ENCODE data around the gene ARHGAP26. TPM values are rescaled to one million over a fixed set of nuclear protein-coding genes. Genes with fewer than 3 reads are reported as not detected.
A peak's percentile ranks its signal among the peaks of the same experiment; 100 is the strongest.

ARHGAP26 gene
- polyA plus RNA-seq, 1 donor (not counting 4 experiments of a cell fraction or from before 2014, with no cell fraction given) = 3.9 TPM

GRCh38 chr5:143059355-143059754 lies 289.2 kb downstream of the ARHGAP26 start:
- H2AFZ ChIP-seq (ENCODE audit: control insufficient read depth, low read length) = no peak overlapping the region
- H3K9me1 ChIP-seq (ENCODE audit: control insufficient read depth, extremely low read depth, insufficient read depth, low read length) = no peaks in the 10 kb centered on the region
- no peaks in the 10 kb centered on the region for H3K27me3 ChIP-seq (ENCODE audit: control insufficient read depth, extremely low read depth, insufficient read depth, low read length)
- H3K4me1 ChIP-seq (ENCODE audit: control insufficient read depth, extremely low read depth, insufficient read depth, low read length) = peaks cover 53% of the 10 kb centered on the region
- H4K20me1 ChIP-seq (ENCODE audit: control insufficient read depth, extremely low read depth, insufficient read depth, low read length) = no peaks in the 10 kb centered on the region
- H3K4me3 ChIP-seq (ENCODE audit: control insufficient read depth in 2 of 3, extremely low read depth in 1 of 3, insufficient read depth in 2 of 3, low read depth in 1 of 3, low read length in 3 of 3) = no peak overlapping the region
- no peaks in the 10 kb centered on the region for H3K79me2 ChIP-seq (ENCODE audit: control insufficient read depth, insufficient read depth, low read length)
- H3K36me3 ChIP-seq (ENCODE audit: control insufficient read depth in 2 of 2, extremely low read depth in 1 of 2, insufficient read depth in 2 of 2, low read length in 2 of 2) = peaks cover 0 to 1% of the 10 kb centered on the region in 2 experiments
- no peak overlapping the region for H3K4me2 ChIP-seq (ENCODE audit: control insufficient read depth, extremely low read depth, insufficient read depth, low read depth, low read length)
- H3K27ac ChIP-seq (ENCODE audit: control insufficient read depth, insufficient read depth, low read length) = no peak overlapping the region
- DNase-seq (ENCODE audit: low read depth, low spot score) (no peak), FAIRE-seq (no peak)
- TF ChIP-seq CTCF (optimal IDR thresholded peaks at IDR 0.05 in 1 of 3, IDR thresholded peaks at IDR 0.05 in 1 of 3, conservative IDR thresholded peaks at IDR 0.05 in 1 of 3; ENCODE audit: extremely low read depth in 1 of 3, insufficient read depth in 2 of 3, low read length in 3 of 3) (no peak), EZH2 (IDR thresholded peaks at IDR 0.05; ENCODE audit: low read length) (no peak)
- H3K9me3 ChIP-seq (ENCODE audit: control insufficient read depth, low read depth, low read length) = no peaks in the 10 kb centered on the region
- H3K9ac ChIP-seq (ENCODE audit: control insufficient read depth, extremely low read depth, insufficient read depth, low read length) = no peak overlapping the region
- dilution Hi-C loops (cut with MboI; ENCODE audit: extremely low pct_ligation_motif_present, low sequenced_read_pairs) = no loop called here

- Histone ChIP-seq H3K79me2 (ENCODE audit: control insufficient read depth, insufficient read depth, low read length) (no peaks in the 10 kb centered on the region), H3K4me2 (ENCODE audit: control insufficient read depth, extremely low read depth, insufficient read depth, low read depth, low read length) (no peak overlapping the region), H4K20me1 (ENCODE audit: control insufficient read depth, extremely low read depth, insufficient read depth, low read length) (no peaks in the 10 kb centered on the region), H2AFZ (ENCODE audit: control insufficient read depth, low read length) (no peak overlapping the region), H3K27ac (ENCODE audit: control insufficient read depth, insufficient read depth, low read length) (peak overlapping the region; percentile 91), H3K4me1 (ENCODE audit: control insufficient read depth, extremely low read depth, insufficient read depth, low read length) (peaks cover 56% of the 10 kb centered on the region), H3K27me3 (ENCODE audit: control insufficient read depth, extremely low read depth, insufficient read depth, low read length) (no peaks in the 10 kb centered on the region), H3K4me3 (ENCODE audit: control insufficient read depth in 2 of 3, extremely low read depth in 1 of 3, insufficient read depth in 2 of 3, low read depth in 1 of 3, low read length in 3 of 3) (no peak overlapping the region), H3K9ac (ENCODE audit: control insufficient read depth, extremely low read depth, insufficient read depth, low read length) (no peak overlapping the region), H3K9me3 (ENCODE audit: control insufficient read depth, low read depth, low read length) (no peaks in the 10 kb centered on the region), H3K36me3 (ENCODE audit: control insufficient read depth in 2 of 2, extremely low read depth in 1 of 2, insufficient read depth in 2 of 2, low read length in 2 of 2) (peaks cover 0 to 1% of the 10 kb centered on the region in 2 experiments), H3K9me1 (ENCODE audit: control insufficient read depth, extremely low read depth, insufficient read depth, low read length) (no peaks in the 10 kb centered on the region)
- FAIRE-seq (peak; percentile 49), DNase-seq (ENCODE audit: low read depth, low spot score) (no peak)
- no peak for TF ChIP-seq EZH2 (IDR thresholded peaks at IDR 0.05; ENCODE audit: low read length)
- TF ChIP-seq CTCF (optimal IDR thresholded peaks at IDR 0.05 in 1 of 3, IDR thresholded peaks at IDR 0.05 in 1 of 3, conservative IDR thresholded peaks at IDR 0.05 in 1 of 3; ENCODE audit: extremely low read depth in 1 of 3, insufficient read depth in 2 of 3, low read length in 3 of 3) = no peak
- dilution Hi-C loops (cut with MboI; ENCODE audit: extremely low pct_ligation_motif_present, low sequenced_read_pairs) = no loop called here
Observed at GRCh38 chr5:143059976-143060765, 290.0 kb downstream of the ARHGAP26 start.

Measured in keratinocyte (primary cell).